Kidney epithelial cell (primary cell): ENCODE measurements around the gene MSRB2. TPM values are rescaled to one million over a fixed set of nuclear protein-coding genes. Genes with fewer than 3 reads are reported as not detected.

Experiments
- DNase-seq: peaks from one replicate; pipeline ENCODE4 v3.0.0-alpha.2; 2010; ENCODE audit warnings: low read depth
- H3K27me3 ChIP-seq: 2 replicates; pipeline ENCODE4 v1.6.0; 2011; ENCODE audit warnings: low read length; ENCODE audit not compliant: control insufficient read depth, insufficient read depth
- H3K36me3 ChIP-seq: 2 replicates; pipeline ENCODE4 v1.5.1; 2011; ENCODE audit warnings: low read length; ENCODE audit not compliant: control insufficient read depth, insufficient read depth
- H3K4me3 ChIP-seq: 2 replicates; pipeline ENCODE4 v1.5.1; 2011; ENCODE audit warnings: low read depth, mild to moderate bottlenecking, control low read depth, low read length
- CTCF ChIP-seq: IDR thresholded peaks from 2 replicates; pipeline ENCODE4 v1.5.1; 2011; ENCODE audit warnings: mild to moderate bottlenecking, moderate library complexity, low read length, control low read depth, inconsistent platforms; ENCODE audit not compliant: insufficient read depth, poor library complexity, severe bottlenecking
- total RNA-seq: library from RNA; depleted of rRNA; stranded (reverse); fragments of >200 nt; gene quantifications from 2 replicates; pipeline ENCODE4 v1.2.3, GENCODE V29; 2015

The MSRB2 gene
- total RNA-seq, 1 donor from 2014 or later: 24.2 TPM

GRCh38 chr10:23051855-23052331, 43.5 kb upstream of the MSRB2 start:
- H3K4me3 ChIP-seq: no peak overlapping the region
- H3K36me3 ChIP-seq: no peaks in the 10 kb centered on the region
- no peaks in the 10 kb centered on the region for H3K27me3 ChIP-seq
- no peak for DNase-seq
- TF ChIP-seq CTCF: no peak

GRCh38 chr10:23053036-23053435, 42.3 kb upstream of the MSRB2 start:
- no peak for DNase-seq
- no peaks in the 10 kb centered on the region for H3K36me3 ChIP-seq
- no peaks in the 10 kb centered on the region for H3K27me3 ChIP-seq
- H3K4me3 ChIP-seq: no peak overlapping the region
- TF ChIP-seq CTCF: no peak

- H3K27me3 ChIP-seq: no peaks in the 10 kb centered on the region
- H3K36me3 ChIP-seq: no peaks in the 10 kb centered on the region
- TF ChIP-seq CTCF: no peak
- no peak for DNase-seq
- H3K4me3 ChIP-seq: no peak overlapping the region
These were observed 39.8 kb upstream of the MSRB2 start for GRCh38 chr10:23055424-23056185.

GRCh38 chr10:23056186-23056579, 39.2 kb upstream of the MSRB2 start:
- Histone ChIP-seq H3K4me3 (no peak overlapping the region), H3K27me3 (no peaks in the 10 kb centered on the region), H3K36me3 (no peaks in the 10 kb centered on the region)
- no peak for DNase-seq
- no peak for TF ChIP-seq CTCF

GRCh38 chr10:23058366-23058765, 37.0 kb upstream of the MSRB2 start:
- H3K4me3 ChIP-seq: no peak overlapping the region
- TF ChIP-seq CTCF: no peak
- H3K36me3 ChIP-seq: no peaks in the 10 kb centered on the region
- DNase-seq: no peak
- no peaks in the 10 kb centered on the region for H3K27me3 ChIP-seq

GRCh38 chr10:23060918-23061317, 34.5 kb upstream of the MSRB2 start:
- H3K27me3 ChIP-seq: no peaks in the 10 kb centered on the region
- no peak for TF ChIP-seq CTCF
- DNase-seq: no peak
- H3K36me3 ChIP-seq: no peaks in the 10 kb centered on the region
- H3K4me3 ChIP-seq: no peak overlapping the region
